ENCODE measurements around the gene DAB1.

DAB1 gene

GRCh38 chr1:56965916-56966697 lies 457.8 kb downstream of the DAB1 start, which contains the start of gene C8B:
Gene C8B, minus strand, starts transcription at chr1:56966015. Its CDS starts 67 bp downstream, at chr1:56965948.
- no peak for DNase-seq

GRCh38 chr1:56965191-56965590 lies 458.7 kb downstream of the DAB1 start:
- DNase-seq = no peak

- DNase-seq = no peak
Observed at GRCh38 chr1:56964349-56965017, 459.4 kb downstream of the DAB1 start.

- DNase-seq = no peak
Observed at GRCh38 chr1:56963667-56964066, 460.2 kb downstream of the DAB1 start.

GRCh38 chr1:56961426-56961825 lies 462.4 kb downstream of the DAB1 start:
- no peak for DNase-seq

- DNase-seq = no peak
Observed at GRCh38 chr1:56958526-56958925, 465.3 kb downstream of the DAB1 start.

GRCh38 chr1:56957931-56958330 lies 465.9 kb downstream of the DAB1 start:
- DNase-seq = no peak

- DNase-seq = no peak
Observed at GRCh38 chr1:56954664-56955063, 469.2 kb downstream of the DAB1 start.

GRCh38 chr1:56953386-56953785 lies 470.5 kb downstream of the DAB1 start:
- DNase-seq = no peak

GRCh38 chr1:56952501-56952900 lies 471.4 kb downstream of the DAB1 start:
- DNase-seq = no peak

GRCh38 chr1:56948403-56949023 lies 475.3 kb downstream of the DAB1 start:
- DNase-seq = peak; percentile 2

All from hematopoietic multipotent progenitor cell treated with erythropoietin and hydrocortisone succinate and interleukin-3 and kit ligand, for 6 days (in vitro differentiated cells).